ENCODE results near the gene PRDM16.

PRDM16 gene

DNA sequence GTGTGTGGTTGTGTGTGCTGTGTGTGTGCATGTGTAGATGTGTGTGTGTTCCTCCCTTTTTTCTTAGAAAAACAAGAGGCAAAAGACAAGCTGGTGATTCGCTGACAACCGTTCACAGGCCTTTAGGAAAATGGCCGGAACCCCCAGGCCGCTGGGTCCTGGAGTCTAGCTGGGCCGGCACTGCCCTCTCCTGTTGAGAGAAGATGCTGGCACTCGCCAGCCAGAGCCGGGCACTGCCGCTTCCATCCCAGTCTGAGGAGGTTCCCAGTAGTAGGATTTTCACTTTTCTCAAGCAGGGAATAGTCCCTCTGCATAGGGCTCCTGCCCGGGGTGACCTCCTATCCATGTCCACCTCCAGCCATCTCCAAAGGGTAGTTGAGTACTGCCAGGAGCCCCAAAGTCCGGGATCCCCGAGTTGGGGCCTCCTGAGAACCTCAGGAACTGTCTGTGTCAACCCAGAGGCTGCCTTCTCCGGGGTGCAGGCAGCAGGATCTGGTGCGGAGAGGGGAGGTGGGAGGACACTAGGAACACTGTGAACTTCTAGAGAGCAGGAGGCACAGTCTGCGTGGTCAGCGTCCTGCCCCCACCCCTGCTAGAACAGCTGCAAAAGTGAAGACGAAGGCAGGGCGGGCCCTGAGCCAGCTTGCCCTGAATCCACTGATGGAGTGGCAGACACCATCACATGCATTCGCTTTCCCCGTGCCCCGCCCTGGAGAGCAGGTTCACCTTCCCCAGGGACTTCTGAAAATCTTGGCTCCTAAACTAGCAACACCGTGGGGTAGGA is 341.3 kb downstream of the PRDM16 start:
- no peak for DNase-seq

DNA sequence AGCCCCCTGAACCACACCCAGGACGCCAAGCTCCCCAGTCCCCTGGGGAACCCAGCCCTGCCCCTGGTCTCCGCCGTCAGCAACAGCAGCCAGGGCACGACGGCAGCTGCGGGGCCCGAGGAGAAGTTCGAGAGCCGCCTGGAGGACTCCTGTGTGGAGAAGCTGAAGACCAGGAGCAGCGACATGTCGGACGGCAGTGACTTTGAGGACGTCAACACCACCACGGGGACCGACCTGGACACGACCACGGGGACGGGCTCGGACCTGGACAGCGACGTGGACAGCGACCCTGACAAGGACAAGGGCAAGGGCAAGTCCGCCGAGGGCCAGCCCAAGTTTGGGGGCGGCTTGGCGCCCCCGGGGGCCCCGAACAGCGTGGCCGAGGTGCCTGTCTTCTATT is 342.8 kb downstream of the PRDM16 start:
- no peak for DNase-seq

DNA sequence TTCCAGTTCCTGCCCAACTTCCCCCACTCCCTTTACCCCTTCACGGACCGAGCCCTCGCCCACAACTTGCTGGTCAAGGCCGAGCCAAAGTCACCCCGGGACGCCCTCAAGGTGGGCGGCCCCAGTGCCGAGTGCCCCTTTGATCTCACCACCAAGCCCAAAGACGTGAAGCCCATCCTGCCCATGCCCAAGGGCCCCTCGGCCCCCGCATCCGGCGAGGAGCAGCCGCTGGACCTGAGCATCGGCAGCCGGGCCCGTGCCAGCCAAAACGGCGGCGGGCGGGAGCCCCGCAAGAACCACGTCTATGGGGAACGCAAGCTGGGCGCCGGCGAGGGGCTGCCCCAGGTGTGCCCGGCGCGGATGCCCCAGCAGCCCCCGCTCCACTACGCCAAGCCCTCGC is 343.4 kb downstream of the PRDM16 start:
- no peak for DNase-seq

DNA sequence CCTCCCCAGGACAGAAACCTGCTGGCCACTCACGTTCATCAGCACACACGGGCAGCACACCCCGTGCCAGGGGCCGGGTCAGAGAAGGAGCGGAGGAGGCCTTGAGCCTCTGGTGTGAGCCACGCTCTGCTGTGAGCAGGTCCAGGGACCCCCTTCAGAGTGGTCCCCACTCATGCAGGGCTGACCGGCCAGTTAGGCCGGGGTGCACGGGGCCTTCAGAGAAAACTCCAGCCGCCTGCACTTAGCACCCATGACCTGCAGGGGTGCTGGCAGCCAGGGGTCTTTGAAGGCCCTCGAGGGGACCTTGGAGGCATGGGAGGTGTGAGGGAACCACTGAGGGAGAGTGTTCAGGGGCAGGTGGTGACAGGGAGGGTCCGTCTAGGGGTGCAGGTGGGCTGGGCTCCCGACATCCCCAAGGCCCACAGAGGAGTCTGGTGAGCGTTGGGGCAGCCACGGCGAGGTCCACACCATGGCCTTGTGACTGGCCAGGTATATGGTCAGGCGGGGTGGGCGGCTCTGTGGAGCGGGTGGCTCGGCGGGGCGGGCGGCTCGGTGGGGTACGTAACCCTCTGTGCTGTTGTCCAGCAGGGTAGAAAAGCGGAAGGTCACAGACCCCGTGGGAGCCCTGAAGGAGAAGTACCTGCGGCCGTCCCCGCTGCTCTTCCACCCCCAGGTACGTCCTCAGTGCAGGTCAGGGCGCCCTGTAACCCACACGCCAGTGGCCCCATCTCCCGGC is 345.1 kb downstream of the PRDM16 start:
- DNase-seq: no peak

DNA sequence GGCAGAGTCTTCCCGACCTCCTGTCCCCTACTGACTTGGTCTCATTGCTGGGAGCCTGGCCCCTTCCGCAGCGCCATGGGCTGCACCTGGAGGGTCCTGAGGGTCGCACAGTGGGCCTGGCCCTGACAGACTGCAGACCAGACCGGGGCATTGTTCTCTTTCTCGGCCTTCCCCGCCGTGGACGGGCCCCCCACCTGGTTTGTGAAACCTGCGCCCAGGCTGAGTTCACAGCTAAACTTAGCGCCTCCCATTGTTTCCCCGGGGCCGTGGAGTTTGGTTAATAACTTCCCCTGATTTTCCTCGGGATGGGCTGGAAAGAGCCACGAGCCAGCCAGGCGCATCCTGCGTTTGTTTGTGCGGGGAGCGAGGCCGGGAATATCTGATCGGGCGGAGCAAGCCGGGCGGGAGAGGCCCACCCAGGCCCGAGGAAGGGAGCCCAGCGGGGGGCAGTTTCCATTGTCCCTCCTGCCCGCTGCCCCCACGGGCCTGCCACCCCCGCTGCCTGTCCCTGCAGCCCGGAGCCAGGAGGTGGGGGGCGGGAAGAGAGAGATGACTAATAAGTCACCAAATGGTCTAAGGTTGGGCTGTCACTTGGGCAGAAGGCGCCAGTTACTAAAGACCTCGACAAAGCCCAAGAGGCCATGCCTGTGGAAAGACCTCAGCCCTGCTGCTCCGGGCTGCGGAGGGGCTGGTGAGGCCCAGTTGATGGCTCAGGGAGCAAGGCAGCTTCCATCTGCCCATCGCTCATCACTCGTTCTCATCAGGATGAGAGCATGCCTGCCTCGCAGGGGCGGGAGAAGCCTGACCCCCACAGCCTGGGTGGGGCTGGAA is 346.5 kb downstream of the PRDM16 start:
- no peak for DNase-seq

DNA sequence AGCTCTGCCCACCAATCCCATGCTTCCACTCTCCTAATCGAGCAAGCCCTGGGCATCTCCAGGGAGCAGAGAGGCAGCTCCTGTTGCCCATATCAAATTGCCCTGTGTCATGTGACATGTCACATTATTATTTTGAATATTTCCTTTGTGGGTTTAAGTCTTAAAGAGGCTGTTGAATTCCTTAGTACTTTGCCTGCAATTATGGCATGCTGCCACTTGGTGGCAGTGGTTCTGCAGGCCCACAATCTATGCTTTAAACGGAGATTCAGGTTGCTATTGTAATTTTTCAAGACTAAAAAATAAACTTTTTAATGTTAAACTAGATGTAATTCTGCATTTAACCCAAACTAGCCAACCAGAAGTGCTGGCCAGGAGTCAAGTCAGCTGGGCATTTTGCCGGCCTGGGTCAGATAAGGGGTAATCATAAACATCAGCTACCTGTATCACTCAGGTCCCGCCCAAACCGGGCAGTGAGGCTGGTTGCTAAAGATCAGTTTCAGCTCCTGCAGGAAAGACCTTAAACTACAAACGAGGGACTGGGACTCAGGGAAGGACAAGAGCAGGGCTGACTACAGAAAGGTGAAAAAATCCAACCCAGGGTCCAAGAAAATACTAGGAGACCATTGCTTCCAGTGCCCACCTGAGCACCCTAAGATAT is 348.2 kb downstream of the PRDM16 start:
- no peak for DNase-seq

DNA sequence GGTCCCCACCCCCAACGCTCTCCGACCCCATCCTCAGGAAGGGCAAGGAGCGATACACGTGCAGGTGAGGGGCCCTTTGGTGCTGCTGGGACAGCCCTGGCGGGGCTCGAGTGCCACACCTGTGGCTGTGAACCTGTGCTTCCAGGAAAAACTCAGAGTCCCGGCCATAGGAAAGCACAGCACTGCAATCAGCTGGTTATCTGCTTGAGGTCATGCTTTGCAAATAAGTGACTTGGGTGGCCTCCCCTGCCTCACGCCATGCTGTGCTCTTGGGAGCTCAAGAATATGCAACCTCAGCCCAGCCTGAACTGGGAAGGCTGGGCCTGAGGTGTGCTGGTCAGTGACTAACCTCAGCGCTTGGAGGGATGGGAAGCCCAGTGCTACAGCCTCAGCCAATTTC is 348.9 kb downstream of the PRDM16 start:
- no peak for DNase-seq

DNA sequence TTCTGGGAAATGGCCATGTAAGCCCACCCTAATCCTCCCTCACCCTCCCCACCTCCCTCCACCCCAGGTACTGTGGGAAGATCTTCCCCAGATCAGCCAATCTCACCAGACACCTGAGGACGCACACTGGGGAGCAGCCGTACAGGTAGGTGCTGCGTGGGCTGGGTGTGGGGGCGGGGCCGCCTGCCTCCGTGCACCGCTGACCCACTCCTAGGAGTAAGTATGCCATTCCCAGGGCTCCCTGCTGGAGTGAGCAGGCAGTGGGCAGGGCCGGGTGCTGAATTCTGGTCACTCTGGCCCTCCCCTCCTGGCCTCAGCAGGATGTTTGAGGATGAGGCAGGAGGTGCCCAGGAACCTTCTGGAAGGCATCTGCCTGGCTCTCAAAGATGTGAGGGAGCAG is 349.6 kb downstream of the PRDM16 start:
- DNase-seq: no peak

DNA sequence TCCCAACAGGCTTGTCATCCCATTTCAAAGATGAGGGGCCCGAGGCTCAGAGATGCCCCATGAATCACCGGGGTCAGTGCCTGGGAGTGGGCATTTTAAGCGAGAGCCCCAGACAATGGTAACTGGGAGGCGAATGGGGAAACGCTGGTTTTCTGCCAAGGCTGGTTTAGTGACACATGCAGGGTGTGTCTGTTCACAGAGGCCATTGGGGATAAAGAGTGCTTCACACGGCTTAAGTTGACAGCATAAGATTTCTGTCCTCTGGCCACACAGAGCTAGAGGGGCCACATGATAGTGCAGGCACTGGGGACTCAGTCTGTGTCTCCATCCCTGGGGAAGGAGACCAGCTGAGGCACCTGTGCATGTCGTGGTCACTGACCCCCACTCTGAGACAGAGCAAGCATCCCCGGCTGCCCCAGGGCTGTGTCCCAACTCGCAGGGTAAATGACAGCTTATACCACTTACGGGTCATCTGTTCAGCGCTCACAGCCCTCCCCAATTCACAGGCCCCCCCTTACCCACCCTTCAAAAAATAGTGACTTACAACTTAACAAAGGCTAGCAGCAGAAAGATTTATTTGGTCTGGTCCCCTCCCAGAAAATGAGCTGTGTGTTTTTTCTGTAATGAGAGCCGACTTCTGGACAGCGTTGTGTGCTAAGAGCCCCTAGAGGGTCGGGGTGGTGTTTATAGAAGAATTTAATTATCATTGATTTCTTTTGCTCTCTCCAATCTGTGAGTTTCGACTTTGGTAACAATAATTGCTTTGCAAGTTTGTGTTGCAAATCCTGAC is 350.6 kb downstream of the PRDM16 start:
- DNase-seq: no peak

DNA sequence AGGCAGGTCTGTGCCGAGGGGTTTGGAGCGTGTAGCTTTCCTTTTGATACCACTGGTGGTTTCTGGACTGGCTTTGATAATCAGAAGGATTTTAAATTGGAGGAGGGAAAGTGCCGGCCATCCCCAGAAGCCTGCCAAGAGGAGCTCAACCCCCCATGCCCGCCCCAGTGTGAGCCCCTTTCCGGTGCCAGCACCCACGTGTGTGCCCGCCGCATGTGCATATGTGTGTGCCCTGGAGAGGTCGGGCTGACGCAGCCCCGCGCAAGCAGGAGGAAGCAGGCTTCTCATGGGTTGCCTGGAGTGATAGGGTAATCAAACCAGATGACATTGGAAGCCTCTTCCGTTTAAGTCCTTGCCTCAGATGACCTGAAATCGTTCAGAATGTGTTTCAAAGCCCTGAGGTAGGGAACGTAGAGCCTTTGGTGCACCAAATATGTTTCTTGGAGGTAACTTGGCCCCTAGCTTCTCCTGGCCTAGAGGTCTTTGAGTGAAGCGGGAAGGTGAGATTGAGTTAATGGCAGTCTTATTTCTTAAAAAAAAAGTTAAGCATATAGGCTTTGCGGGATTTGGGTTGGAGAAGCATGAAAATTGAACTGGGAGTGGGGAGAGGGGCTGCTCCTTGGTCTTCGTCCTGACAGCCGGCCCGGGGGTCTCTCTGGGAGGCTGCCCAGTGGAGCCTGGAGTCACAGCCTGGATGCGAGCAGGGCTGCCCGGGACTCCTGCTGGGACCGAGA is 351.4 kb downstream of the PRDM16 start:
- no peak for DNase-seq

DNA sequence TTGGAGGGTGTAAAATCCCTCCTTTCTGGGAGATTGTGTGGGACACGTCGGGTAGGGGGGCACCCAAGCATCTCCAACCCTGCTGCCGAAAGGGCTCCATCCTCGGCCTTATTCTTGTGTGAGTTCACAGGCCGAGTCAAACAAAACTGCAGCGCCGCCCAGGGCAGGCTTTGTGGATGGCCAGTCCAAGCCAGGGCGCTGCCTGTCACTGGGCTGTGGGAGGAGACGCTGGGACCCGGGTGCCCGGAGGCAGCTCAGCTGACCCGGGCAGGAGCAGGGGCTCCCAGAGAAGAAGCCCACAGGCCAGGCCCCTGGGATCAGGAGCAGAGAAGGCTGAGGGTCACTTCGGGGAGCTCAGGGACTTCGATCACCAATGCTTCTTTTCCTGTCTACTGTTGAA is 353.6 kb downstream of the PRDM16 start:
- DNase-seq: no peak

DNA sequence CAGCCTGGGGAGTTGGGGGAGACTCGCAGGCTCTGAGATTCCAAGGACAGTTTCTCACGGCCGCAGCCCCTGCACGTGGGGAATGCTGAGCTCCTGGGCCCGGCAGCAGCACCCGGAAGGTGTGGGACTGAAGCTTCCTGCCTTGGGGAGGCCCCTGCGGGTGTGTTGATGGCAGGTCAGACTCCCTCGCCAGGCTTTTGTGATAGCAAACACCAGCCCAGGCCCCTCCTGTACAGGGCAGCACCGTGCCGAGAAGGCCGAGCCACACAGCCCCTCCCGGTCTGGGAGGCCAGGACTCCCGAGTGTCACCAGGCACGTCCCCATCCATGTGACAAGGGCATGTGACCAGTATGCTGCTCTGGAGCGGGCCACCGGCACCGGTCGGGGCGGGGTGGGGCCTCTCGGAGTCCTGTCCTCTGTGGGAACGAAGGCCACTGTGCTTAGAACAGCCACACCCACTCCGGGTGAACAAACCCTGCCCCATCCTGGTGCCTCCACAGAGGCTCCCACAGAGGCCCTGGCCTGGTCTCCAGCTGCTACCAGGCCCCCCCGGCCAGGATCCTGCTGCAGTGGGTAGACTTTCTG is 354.3 kb downstream of the PRDM16 start:
- DNase-seq: no peak

DNA sequence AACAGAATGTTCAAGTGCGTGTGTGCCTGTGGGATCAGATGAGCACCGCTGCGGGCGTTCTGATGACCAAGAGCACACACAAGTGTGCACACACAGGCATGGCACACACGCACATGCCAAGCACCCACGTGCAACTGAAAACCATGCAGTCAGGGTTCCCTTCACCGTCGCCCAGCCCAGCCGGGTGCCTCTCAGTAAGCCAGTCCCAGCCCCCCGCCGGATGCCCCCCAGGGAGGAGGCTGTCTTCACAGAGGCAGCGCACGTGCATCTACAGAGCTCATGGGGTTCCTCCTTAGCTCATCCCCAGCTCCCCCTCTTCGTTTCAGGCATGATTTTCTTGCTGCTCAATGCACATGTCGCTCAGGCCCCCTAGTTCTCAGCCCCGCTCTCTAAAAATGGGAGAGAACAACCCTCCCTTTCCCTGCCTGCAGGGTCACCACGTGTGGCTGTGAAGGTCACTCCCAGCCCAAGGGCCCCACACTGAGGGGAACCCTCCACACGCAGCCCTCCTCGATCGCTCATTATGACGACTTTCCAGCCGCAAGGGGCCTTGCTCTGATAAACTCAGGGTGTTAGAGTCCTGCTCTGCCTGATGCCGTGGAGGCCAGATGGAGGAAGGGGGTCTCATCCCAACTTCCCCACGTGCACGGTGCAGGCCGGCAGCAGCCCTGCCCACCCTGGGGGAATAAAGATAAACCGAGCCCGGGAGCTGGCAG is 355.1 kb downstream of the PRDM16 start:
- DNase-seq: no peak

DNA sequence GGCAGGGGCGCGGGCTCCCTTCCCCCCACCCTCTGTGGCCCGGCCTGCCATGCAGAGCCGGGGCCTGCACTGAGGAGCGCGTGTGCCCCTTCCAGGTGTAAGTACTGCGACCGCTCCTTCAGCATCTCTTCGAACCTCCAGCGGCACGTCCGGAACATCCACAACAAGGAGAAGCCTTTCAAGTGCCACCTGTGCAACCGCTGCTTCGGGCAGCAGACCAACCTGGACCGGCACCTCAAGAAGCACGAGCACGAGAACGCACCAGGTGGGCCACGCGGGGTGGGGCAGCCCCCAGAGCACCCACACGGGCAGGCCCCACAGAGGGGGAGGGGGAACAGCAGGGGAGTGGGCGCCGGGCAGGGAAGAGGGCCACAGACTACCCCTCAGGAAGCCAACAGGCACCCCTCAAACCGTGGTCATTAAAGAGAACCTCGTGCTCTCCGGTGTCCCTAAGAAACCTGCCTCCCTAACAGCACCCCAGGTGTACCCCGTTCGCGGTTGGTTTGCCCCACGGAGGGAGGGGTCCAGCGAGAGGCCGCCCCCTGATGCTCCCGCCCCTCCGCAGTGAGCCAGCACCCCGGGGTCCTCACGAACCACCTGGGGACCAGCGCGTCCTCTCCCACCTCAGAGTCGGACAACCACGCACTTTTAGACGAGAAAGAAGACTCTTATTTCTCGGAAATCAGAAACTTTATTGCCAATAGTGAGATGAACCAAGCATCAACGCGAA is 356.6 kb downstream of the PRDM16 start:
- DNase-seq: no peak

DNA sequence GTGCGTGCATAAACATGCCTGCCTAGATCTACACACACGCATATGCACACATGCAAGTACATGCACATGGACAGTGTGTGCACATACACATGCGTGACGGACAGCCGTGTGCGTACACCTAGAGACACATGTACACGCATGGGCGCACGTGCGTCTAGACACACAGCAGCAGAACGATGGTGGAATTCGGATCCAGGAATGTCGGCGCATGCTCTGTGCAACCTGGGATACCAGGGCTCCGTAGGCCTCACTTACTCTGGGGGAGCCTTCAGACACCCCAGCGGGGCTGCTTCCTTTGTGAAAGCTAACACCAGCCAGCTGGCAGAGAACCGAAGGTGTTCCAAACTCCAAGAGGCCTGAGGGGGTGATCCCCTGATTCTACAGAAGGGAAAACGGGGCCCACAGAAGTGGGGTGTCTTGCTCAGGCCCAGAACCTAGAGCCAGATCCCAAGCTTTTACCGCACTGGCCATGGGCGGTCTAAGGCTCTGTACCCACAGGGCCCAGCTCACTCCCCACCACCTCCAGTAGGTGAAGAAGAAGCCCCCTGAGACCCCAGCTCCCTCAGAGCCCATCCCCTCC is 358.0 kb downstream of the PRDM16 start:
- no peak for DNase-seq

DNA sequence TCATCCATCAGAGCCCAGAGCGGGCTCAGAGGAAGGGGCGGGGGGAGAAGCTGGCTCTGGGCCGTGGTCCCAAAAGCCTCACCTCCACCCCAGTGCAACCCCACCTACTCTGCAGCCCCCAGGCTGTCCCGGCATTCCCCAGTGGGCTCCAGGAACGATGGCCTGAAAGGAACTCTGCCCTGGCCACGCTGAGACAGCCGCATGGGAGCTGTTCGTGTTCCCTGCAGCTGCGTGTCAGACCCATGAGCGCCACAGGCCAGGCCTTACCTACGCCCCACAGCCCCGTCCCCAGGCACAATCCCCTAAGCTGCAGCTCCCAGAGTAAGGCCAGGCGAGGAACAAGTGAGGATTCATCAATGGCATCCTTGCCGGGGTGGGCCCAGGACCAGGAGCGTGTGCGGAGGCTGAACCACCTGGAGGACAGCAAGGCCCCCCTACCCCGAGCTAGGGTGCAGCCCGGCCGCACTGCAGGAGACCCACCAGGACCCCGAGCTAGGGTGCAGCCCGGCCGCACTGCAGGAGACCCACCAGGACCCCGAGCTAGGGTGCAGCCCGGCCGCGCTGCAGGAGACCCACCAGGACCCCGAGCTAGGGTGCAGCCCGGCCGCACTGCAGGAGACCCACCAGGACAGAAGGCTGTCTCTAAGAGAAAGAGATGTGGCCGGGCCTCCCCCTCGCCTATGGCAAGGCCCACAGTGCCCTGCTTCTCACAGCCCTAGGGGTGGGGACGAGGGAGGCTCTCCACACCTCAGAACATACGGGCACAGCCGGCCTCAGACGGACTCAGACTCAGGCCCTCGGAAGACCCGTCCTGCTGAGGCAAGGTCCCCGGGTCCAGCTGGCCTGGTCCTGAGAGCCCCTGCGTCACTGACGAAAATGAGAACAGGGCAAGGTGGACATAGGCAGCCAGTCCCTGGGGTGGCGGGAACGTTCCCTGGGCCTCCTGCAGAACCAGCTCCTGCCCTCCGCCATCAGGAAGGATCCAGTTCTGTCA is 359.0 kb downstream of the PRDM16 start:
- no peak for DNase-seq

DNA sequence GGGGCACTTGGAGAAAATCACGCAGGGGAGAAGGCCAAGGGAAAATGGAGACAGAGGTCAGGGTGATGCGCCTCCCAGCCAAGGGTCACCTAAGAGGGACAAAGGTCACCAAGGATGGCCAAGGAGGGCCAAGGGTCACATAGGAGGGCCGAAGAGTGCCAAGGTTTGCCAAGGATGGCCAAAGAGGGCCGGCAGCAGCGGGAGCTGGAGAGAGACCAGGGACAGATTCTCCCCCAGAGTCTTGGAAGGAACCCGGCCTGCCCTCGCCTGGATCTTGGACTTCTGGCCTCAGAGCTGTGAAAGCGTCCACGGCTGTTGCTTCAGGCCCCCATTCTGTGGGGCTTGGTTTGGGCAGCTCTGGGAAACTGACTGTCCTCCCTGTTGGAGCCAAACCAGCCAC is 359.9 kb downstream of the PRDM16 start:
- no peak for DNase-seq

DNA sequence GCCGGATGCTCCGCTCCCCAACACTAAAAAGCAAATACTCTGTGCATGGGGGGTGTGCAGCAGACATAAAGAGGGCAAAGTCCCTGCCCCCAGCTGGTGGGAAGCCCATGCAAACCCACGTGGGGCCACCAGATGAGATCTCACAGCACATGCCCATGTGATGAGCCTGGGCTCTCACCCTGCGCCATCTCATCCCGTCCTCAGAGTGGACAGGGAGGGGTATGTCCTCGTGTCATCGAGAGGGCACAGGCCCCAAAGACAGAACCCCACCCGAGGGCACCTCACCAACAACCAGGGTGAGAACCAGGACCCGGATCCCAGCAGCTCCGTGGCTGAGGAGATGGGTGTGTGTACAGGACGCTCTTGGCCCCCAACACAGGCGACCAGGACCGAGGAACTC is 360.3 kb downstream of the PRDM16 start:
- DNase-seq: no peak

All from NCI-H1048 (cell line).